ENCODE measurements around the gene ENTHD1. TPM values are rescaled to one million over a fixed set of nuclear protein-coding genes. Genes with fewer than 3 reads are reported as not detected.

ENTHD1 gene
- total RNA-seq, 1 experiment from 2014 or later: not detected

- Histone ChIP-seq H2BK20ac (ENCODE audit: low read depth, low read length, poor library complexity, severe bottlenecking) (no peak overlapping the region), H2BK120ac (ENCODE audit: low read depth, low read length, poor library complexity, severe bottlenecking) (no peak overlapping the region), H3K23me2 (ENCODE audit: insufficient read length, low read depth, low read length, poor library complexity, severe bottlenecking) (no peaks in the 10 kb centered on the region), H3K4me1 (ENCODE audit: insufficient read depth, low read length) (no peaks in the 10 kb centered on the region), H3K9me3 (ENCODE audit: control insufficient read depth, low read depth, low read length) (no peaks in the 10 kb centered on the region), H4K91ac (ENCODE audit: insufficient read length, low read depth, low read length) (no peak overlapping the region), H2AK5ac (ENCODE audit: insufficient read length, low read length) (no peak overlapping the region), H4K20me1 (ENCODE audit: control insufficient read depth, insufficient read depth, insufficient read length) (no peaks in the 10 kb centered on the region), H4K5ac (ENCODE audit: insufficient read length, low read depth, low read length) (no peak overlapping the region), H3K23ac (ENCODE audit: insufficient read length, low read depth, low read length) (no peak overlapping the region), H3K79me1 (ENCODE audit: insufficient read depth, low read depth, low read length, poor library complexity, severe bottlenecking) (no peaks in the 10 kb centered on the region), H3K4ac (ENCODE audit: low read depth, low read length) (no peak overlapping the region), H3K79me2 (ENCODE audit: insufficient read depth, low read length) (no peaks in the 10 kb centered on the region), H3K56ac (ENCODE audit: insufficient read length, low read depth, low read length) (no peak overlapping the region), H2AFZ (ENCODE audit: low read length) (no peak overlapping the region), H3K27ac (ENCODE audit: insufficient read length, low read depth, low read length) (no peak overlapping the region), H3T11ph (ENCODE audit: low read length) (no peak overlapping the region), H2BK12ac (ENCODE audit: insufficient read length, low read depth, low read length) (no peak overlapping the region), H2BK5ac (ENCODE audit: insufficient read length, low read length) (no peak overlapping the region), H2BK15ac (ENCODE audit: low read depth, low read length) (no peak overlapping the region), H4K8ac (replicated peaks; ENCODE audit: insufficient read length, low read depth, low read length) (no peak overlapping the region), H3K18ac (ENCODE audit: insufficient read length, low read depth, low read length) (no peak overlapping the region), H3K9ac (ENCODE audit: extremely low read depth, insufficient read length, low read length) (no peak overlapping the region), H3K4me2 (ENCODE audit: insufficient read depth, insufficient read length, low read length) (no peak overlapping the region), H3K14ac (ENCODE audit: insufficient read depth, low read length) (no peak overlapping the region), H3K27me3 (ENCODE audit: insufficient read depth, low read length) (no peaks in the 10 kb centered on the region; the same call in 1 of the 2 replicates)
- Mint-ChIP-seq H3K27ac (no peak overlapping the region), H3K4me1 (no peaks in the 10 kb centered on the region), H3K9me3 (no peaks in the 10 kb centered on the region; a peak in 2 of 5 replicates), H3K36me3 (ENCODE audit: insufficient read depth in 1 of 3, low read depth in 3 of 3) (no peaks in the 10 kb centered on the region), H3K4me3 (no peak overlapping the region), H3K27me3 (ENCODE audit: low read depth) (peaks cover 18% of the 10 kb centered on the region)
- no peak for DNase-seq
- no CpG with 5 or more reads among the region's 2 CpGs for WGBS (ENCODE audit: extremely low coverage, insufficient read length, low lambda C conversion rate)
- TF ChIP-seq, protein P1, sequence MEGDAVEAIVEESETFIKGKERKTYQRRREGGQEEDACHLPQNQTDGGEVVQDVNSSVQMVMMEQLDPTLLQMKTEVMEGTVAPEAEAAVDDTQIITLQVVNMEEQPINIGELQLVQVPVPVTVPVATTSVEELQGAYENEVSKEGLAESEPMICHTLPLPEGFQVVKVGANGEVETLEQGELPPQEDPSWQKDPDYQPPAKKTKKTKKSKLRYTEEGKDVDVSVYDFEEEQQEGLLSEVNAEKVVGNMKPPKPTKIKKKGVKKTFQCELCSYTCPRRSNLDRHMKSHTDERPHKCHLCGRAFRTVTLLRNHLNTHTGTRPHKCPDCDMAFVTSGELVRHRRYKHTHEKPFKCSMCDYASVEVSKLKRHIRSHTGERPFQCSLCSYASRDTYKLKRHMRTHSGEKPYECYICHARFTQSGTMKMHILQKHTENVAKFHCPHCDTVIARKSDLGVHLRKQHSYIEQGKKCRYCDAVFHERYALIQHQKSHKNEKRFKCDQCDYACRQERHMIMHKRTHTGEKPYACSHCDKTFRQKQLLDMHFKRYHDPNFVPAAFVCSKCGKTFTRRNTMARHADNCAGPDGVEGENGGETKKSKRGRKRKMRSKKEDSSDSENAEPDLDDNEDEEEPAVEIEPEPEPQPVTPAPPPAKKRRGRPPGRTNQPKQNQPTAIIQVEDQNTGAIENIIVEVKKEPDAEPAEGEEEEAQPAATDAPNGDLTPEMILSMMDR (conservative IDR thresholded peaks at IDR 0.05): no peak
Measured at GRCh38 chr22:39745789-39746188, 147.8 kb downstream of the ENTHD1 start.
